ENCODE measurements around the gene CACNA2D4. TPM values are rescaled to one million over a fixed set of nuclear protein-coding genes. Genes with fewer than 3 reads are reported as not detected.

CACNA2D4 gene
- total RNA-seq, 1 donor from 2014 or later, result 1.2 TPM

GRCh38 chr12:1758376-1758775 is 160.1 kb downstream of the CACNA2D4 start:
- peaks cover 21% of the 10 kb centered on the region for H3K4me1 ChIP-seq
- H3K27me3 ChIP-seq (ENCODE audit: low read depth), result no peaks in the 10 kb centered on the region
- intact Hi-C loops (cut with micrococcal nuclease), result no loop called here
- H3K9me3 ChIP-seq (replicated peaks), result no peaks in the 10 kb centered on the region
- H3K4me3 ChIP-seq, result no peak overlapping the region
- no peak for DNase-seq
- no peak for TF ChIP-seq CTCF (IDR thresholded peaks at IDR 0.05; ENCODE audit: borderline replicate concordance)
- no peak overlapping the region for H3K27ac ChIP-seq (replicated peaks)
- peaks cover 36% of the 10 kb centered on the region for H3K36me3 ChIP-seq

- no peak overlapping the region for H3K4me3 ChIP-seq
- TF ChIP-seq CTCF (IDR thresholded peaks at IDR 0.05; ENCODE audit: borderline replicate concordance), result no peak
- intact Hi-C loops (cut with micrococcal nuclease), result no loop called here
These were observed 168.2 kb downstream of the CACNA2D4 start for GRCh38 chr12:1750300-1750699.

GRCh38 chr12:1749019-1749418 is 169.4 kb downstream of the CACNA2D4 start:
- DNase-seq, result no peak
- Histone ChIP-seq H3K27ac (replicated peaks) (no peak overlapping the region), H3K27me3 (ENCODE audit: low read depth) (no peaks in the 10 kb centered on the region)

More at GRCh38 chr12:1750300-1750699, 168.2 kb downstream of the CACNA2D4 start:
- no peaks in the 10 kb centered on the region for H3K27me3 ChIP-seq (ENCODE audit: low read depth)
- DNase-seq, result no peak
- no peak overlapping the region for H3K27ac ChIP-seq (replicated peaks)
- peaks cover 13% of the 10 kb centered on the region for H3K4me1 ChIP-seq
- peaks cover 12% of the 10 kb centered on the region for H3K36me3 ChIP-seq
- peaks cover 16% of the 10 kb centered on the region for H3K9me3 ChIP-seq (replicated peaks)

GRCh38 chr12:1747609-1748008 is 170.8 kb downstream of the CACNA2D4 start:
- Histone ChIP-seq H3K27ac (replicated peaks) (no peak overlapping the region), H3K4me3 (no peak overlapping the region), H3K36me3 (no peaks in the 10 kb centered on the region), H3K9me3 (replicated peaks) (peaks cover 16% of the 10 kb centered on the region), H3K4me1 (peaks cover 15% of the 10 kb centered on the region), H3K27me3 (ENCODE audit: low read depth) (no peaks in the 10 kb centered on the region)
- intact Hi-C loops (cut with micrococcal nuclease), result no loop called here
- TF ChIP-seq CTCF (IDR thresholded peaks at IDR 0.05; ENCODE audit: borderline replicate concordance), result no peak
- no peak for DNase-seq

More at GRCh38 chr12:1749019-1749418, 169.4 kb downstream of the CACNA2D4 start:
- no peak for TF ChIP-seq CTCF (IDR thresholded peaks at IDR 0.05; ENCODE audit: borderline replicate concordance)
- no peak overlapping the region for H3K4me3 ChIP-seq
- H3K4me1 ChIP-seq, result peaks cover 15% of the 10 kb centered on the region
- H3K36me3 ChIP-seq, result no peaks in the 10 kb centered on the region
- intact Hi-C loops (cut with micrococcal nuclease), result no loop called here
- H3K9me3 ChIP-seq (replicated peaks), result peaks cover 16% of the 10 kb centered on the region

- intact Hi-C loops (cut with micrococcal nuclease), result no loop called here
- Histone ChIP-seq H3K9me3 (replicated peaks) (peaks cover 16% of the 10 kb centered on the region), H3K4me1 (peaks cover 42% of the 10 kb centered on the region), H3K4me3 (no peak overlapping the region), H3K36me3 (no peaks in the 10 kb centered on the region), H3K27me3 (ENCODE audit: low read depth) (no peaks in the 10 kb centered on the region), H3K27ac (replicated peaks) (no peak overlapping the region)
- TF ChIP-seq CTCF (IDR thresholded peaks at IDR 0.05; ENCODE audit: borderline replicate concordance), result no peak
- DNase-seq, result no peak
These were observed 173.5 kb downstream of the CACNA2D4 start for GRCh38 chr12:1744932-1745331.

Other genes with a start within 250 kb of the CACNA2D4 start
- 40.5 TPM for gene ADIPOR2, start 227.6 kb downstream of the CACNA2D4 start, total RNA-seq
- gene LRTM2, start 98.1 kb downstream of the CACNA2D4 start, total RNA-seq, result not detected
- gene DCP1B, start 85.8 kb upstream of the CACNA2D4 start, total RNA-seq, result 1.7 TPM
- 137 TPM for gene CACNA1C, start 134.3 kb upstream of the CACNA2D4 start, total RNA-seq